ENCODE data around the gene NHS.

DNA sequence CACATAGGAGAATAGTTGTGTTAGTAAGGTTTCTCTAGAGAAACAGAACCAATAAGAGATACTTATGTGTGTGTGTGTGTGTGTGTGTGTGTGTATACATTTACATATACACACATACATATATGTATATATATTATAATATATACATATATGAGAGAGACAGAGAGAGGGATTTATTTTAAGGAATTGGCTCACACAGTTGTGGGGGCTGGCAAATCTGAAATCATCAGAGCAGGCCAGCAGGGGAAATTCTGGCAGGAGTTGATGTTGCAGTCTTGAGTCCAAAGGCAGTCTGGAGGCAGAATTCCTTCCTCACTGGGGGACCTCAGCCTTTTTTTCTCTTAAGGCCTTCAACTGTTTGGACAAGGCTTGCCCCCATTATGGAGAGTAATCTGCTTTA lies 38.6 kb upstream of the NHS start:
- TF ChIP-seq, protein P1, sequence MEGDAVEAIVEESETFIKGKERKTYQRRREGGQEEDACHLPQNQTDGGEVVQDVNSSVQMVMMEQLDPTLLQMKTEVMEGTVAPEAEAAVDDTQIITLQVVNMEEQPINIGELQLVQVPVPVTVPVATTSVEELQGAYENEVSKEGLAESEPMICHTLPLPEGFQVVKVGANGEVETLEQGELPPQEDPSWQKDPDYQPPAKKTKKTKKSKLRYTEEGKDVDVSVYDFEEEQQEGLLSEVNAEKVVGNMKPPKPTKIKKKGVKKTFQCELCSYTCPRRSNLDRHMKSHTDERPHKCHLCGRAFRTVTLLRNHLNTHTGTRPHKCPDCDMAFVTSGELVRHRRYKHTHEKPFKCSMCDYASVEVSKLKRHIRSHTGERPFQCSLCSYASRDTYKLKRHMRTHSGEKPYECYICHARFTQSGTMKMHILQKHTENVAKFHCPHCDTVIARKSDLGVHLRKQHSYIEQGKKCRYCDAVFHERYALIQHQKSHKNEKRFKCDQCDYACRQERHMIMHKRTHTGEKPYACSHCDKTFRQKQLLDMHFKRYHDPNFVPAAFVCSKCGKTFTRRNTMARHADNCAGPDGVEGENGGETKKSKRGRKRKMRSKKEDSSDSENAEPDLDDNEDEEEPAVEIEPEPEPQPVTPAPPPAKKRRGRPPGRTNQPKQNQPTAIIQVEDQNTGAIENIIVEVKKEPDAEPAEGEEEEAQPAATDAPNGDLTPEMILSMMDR (IDR thresholded peaks at IDR 0.05; ENCODE audit: low read length), result no peak
- TF ChIP-seq EZH2 (IDR thresholded peaks at IDR 0.05; ENCODE audit: borderline replicate concordance, low read length), result no peak

Data from OCI-LY1 (cell line).